GM12878 (cell line): Measurements from ENCODE around the gene LAMB1. TPM values are rescaled to one million over a fixed set of nuclear protein-coding genes. Genes with fewer than 3 reads are reported as not detected.

Experiments used
- ATAC-seq: fragments of 200-7000 bp; cut with Tn5 transposase; 3 replicates; pipeline ENCODE4 v1.9.1; 2020; ENCODE audit warnings: mild to moderate bottlenecking, moderate library complexity
- BruUV-seq: library from RNA; stranded (reverse); fragments of 400-500 nt; replicated peaks from 2 replicates; lab custom pipeline; 2021; lab: Mats Ljungman, UMichigan
- CTCF ChIA-PET: fragments of 300-600 bp; sonication (Branson Sonifier 250); formaldehyde crosslinking; extraction: SDS; loops from one replicate; lab custom pipeline; 2021; ENCODE audit warnings: inconsistent platforms; lab: Yijun Ruan, JAX
- POLR2A ChIA-PET: fragments of 350-600 bp; formaldehyde crosslinking; extraction: SDS; loops from one replicate; lab custom pipeline; 2021; ENCODE audit warnings: inconsistent platforms; lab: Charles Lee
- RAD21 ChIA-PET: fragments of 300-600 bp; sonication (Branson Sonifier 250); formaldehyde crosslinking; loops from one replicate; lab custom pipeline; 2023; ENCODE audit warnings: antibody characterized with exemption; ENCODE audit not compliant: unreplicated experiment; lab: Charles Lee
- SMC1A ChIA-PET: fragments of 300-600 bp; sonication (Branson Sonifier 250); formaldehyde crosslinking; loops from one replicate; lab custom pipeline; 2023; ENCODE audit not compliant: unreplicated experiment, uncharacterized antibody; lab: Charles Lee
- DNase-seq: peaks from one replicate; pipeline ENCODE4 v3.0.0-alpha.2; 2011; ENCODE audit warnings: low read depth, low spot score
- FAIRE-seq: peaks from 3 replicates; lab custom pipeline; 2011; peaks lifted over from hg19 to GRCh38; lab: Jason Lieb, UNC
- H2AFZ ChIP-seq: 2 replicates; pipeline ENCODE4 v1.6.0; 2011; ENCODE audit warnings: low read depth, low read length, control low read depth; ENCODE audit not compliant: control insufficient read depth
- H3K27ac ChIP-seq: 2 replicates; pipeline ENCODE4 v1.5.1; 2011; ENCODE audit warnings: control low read depth; ENCODE audit not compliant: control insufficient read depth, insufficient read depth
- H3K27me3 ChIP-seq, 2 experiments: replicated peaks in 1 of 2; 2 replicates each; pipeline versions ENCODE4 v1.6.0 to v1.6.1; 2011; ENCODE audit warnings: low read length in 1 of 2; ENCODE audit not compliant: control insufficient read depth in 2 of 2, insufficient read depth in 2 of 2
- H3K36me3 ChIP-seq, 2 experiments: 2 replicates each; pipeline ENCODE4 v1.5.1; 2011; ENCODE audit warnings: low read length in 1 of 2; ENCODE audit not compliant: control insufficient read depth in 2 of 2, insufficient read depth in 2 of 2
- H3K4me1 ChIP-seq: 2 replicates; pipeline ENCODE4 v1.6.1; 2011; ENCODE audit warnings: mild to moderate bottlenecking, low read length, moderate library complexity, mixed read lengths; ENCODE audit not compliant: control insufficient read depth, insufficient read depth
- H3K4me2 ChIP-seq: 2 replicates; pipeline ENCODE4 v1.6.0; 2011; ENCODE audit warnings: control low read depth; ENCODE audit not compliant: control insufficient read depth, insufficient read depth
- H3K4me3 ChIP-seq: fragments of 200-600 bp; sonication (generic); 2 replicates; pipeline ENCODE4 v1.5.1; 2016
- H3K79me2 ChIP-seq: 2 replicates; pipeline ENCODE4 v1.6.0; 2011; ENCODE audit warnings: low read length; ENCODE audit not compliant: control insufficient read depth, insufficient read depth
- H3K9ac ChIP-seq: 2 replicates; pipeline ENCODE4 v1.8.0; 2011; ENCODE audit warnings: low read length, control low read depth, mixed read lengths; ENCODE audit not compliant: control insufficient read depth, insufficient read depth
- H3K9me3 ChIP-seq: replicated peaks from 3 replicates; pipeline ENCODE4 v1.5.1; 2011; ENCODE audit warnings: mild to moderate bottlenecking, low read length; ENCODE audit not compliant: control insufficient read depth, insufficient read depth
- H4K20me1 ChIP-seq: 2 replicates; pipeline ENCODE4 v1.6.0; 2011; ENCODE audit not compliant: control insufficient read depth, insufficient read depth
- CREM ChIP-seq: IDR thresholded peaks from 2 replicates; pipeline ENCODE4 v1.6.1; 2014; ENCODE audit warnings: antibody characterized with exemption, low read depth
- NR2F1 ChIP-seq: fragments of 450-650 bp; conservative IDR thresholded peaks from 2 replicates; pipeline ENCODE4 v1.6.1; 2017; ENCODE audit warnings: mild to moderate bottlenecking
- SMARCA5 ChIP-seq: fragments of 450-650 bp; IDR thresholded peaks from 2 replicates; pipeline ENCODE4 v1.6.1; 2017; ENCODE audit warnings: mild to moderate bottlenecking
- ZNF217 ChIP-seq: fragments of 450-650 bp; IDR thresholded peaks from 2 replicates; pipeline ENCODE4 v1.6.1; 2017; ENCODE audit warnings: antibody characterized with exemption, mild to moderate bottlenecking
- WGBS: methylation state at CpG from one replicate; pipeline ENCODE4 v1.1.6; 2016; ENCODE audit warnings: low lambda C conversion rate; ENCODE audit not compliant: insufficient replicate concordance, insufficient coverage; ENCODE audit errors: missing lambda C conversion rate; 5-methylcytosine and 5-hydroxymethylcytosine counted together
- in situ Hi-C: fragments of 300-500 bp; cut with MboI; formaldehyde crosslinking; loops from 9 replicates; pipeline ENCODE4 v1.14.3; 2018; ENCODE audit warnings: mixed read lengths
- intact Hi-C: fragments of 100-400 bp; cut with micrococcal nuclease; formaldehyde crosslinking; loops from one replicate; pipeline ENCODE4 v1.14.2; 2022; ENCODE audit not compliant: unreplicated experiment
- polyA plus RNA-seq, 11 experiments: library from polyadenylated mRNA; depleted of rRNA in 4 of 11; unstranded in 6 of 11; stranded (reverse) in 5 of 11; fragments of >200 nt; fragmentation: Nextera tagmentation in 4 of 11; fragmentation: Illumina TruSeq in 1 of 11; extraction: Ambion mirVana in 4 of 11; extraction: Trizol in 1 of 11; gene quantifications; 1 replicate in 1 of 11; 2 replicates in 10 of 11; pipeline versions ENCODE4 v1.2.1 to v1.2.3, GENCODE V29; 2011 to 2016; ENCODE audit warnings: inconsistent platforms in 2 of 11, missing spikeins in 2 of 11, low read depth in 1 of 11
- total RNA-seq, 4 experiments: library from RNA; depleted of rRNA in 3 of 4; stranded (reverse); fragments of >200 nt in 3 of 4; fragmentation: Illumina TruSeq in 1 of 4; extraction: Trizol in 1 of 4; gene quantifications; 2 replicates each; pipeline versions ENCODE4 v1.2.1 to v1.2.3, GENCODE V29; 2013 to 2021

The LAMB1 gene
- total and polyA plus RNA-seq, 10 of the 15 experiments (the other 5 are each of a cell fraction or from before 2014, with no cell fraction given): 0.05 to 2.2 (median 1.2) TPM; not detected in 4

- Histone ChIP-seq H3K36me3 (peaks cover 2 to 23% of the 10 kb centered on the region in 2 experiments; a peak in 3 of 4 replicates), H3K4me2 (no peak overlapping the region), H3K4me3 (no peak overlapping the region), H3K4me1 (no peaks in the 10 kb centered on the region), H3K27ac (no peak overlapping the region), H3K9me3 (no peaks in the 10 kb centered on the region), H4K20me1 (no peaks in the 10 kb centered on the region), H2AFZ (no peak overlapping the region), H3K9ac (no peak overlapping the region), H3K79me2 (peaks cover 27% of the 10 kb centered on the region), H3K27me3 (no peaks in the 10 kb centered on the region)
- ChIA-PET CTCF (interaction anchor here (1.4 kb wide), 1 partner anchor 23 kb away, joined by 3 read pairs; no protein-coding TSS in a partner anchor), POLR2A (no interaction called here), RAD21 (no interaction called here), SMC1A (interaction anchor here (1.6 kb wide), 1 partner anchor 15 kb away, joined by 3 read pairs; no protein-coding TSS in a partner anchor)
- in situ Hi-C loops (no loop called here), intact Hi-C loops (no loop called here)
- ATAC-seq: no peak
- no peak for FAIRE-seq
- BruUV-seq: no TSS peak
- no peak for TF ChIP-seq NR2F1
- DNase-seq: no peak
These were observed 100.6 kb downstream of the LAMB1 start for GRCh38 chr7:107902381-107902780.

- Histone ChIP-seq H3K79me2 (peaks cover 40% of the 10 kb centered on the region), H3K27ac (no peak overlapping the region), H3K36me3 (peaks cover 0 to 18% of the 10 kb centered on the region in 2 experiments; a peak in 2 of 4 replicates), H4K20me1 (no peaks in the 10 kb centered on the region), H3K9me3 (no peaks in the 10 kb centered on the region; the same call in 2 of the 3 replicates), H3K9ac (no peak overlapping the region)
- BruUV-seq: no TSS peak
- intact Hi-C loops: no loop called here
- SMC1A ChIA-PET: interaction anchor here (1.5 to 3.1 kb wide), 3 partner anchors 8 to 23 kb away, joined by 6 to 12 read pairs (median 10); partner anchors contain the start of gene DLD
- FAIRE-seq: no peak
- no peak for DNase-seq
- TF ChIP-seq SMARCA5 (0 out of 2 replicates have a peak, but pooled peaks have one; percentile 14), ZNF217 (peak; percentile 46; the same call in 1 of the 2 replicates), CREM (no peak)
- TF ChIP-seq, all 136 proteins: peak for 2
- CTCF ChIA-PET: interaction anchor here (1.1 to 1.5 kb wide), 3 partner anchors 18 to 26 kb away, joined by 3 to 6 read pairs (median 4); no protein-coding TSS in a partner anchor
- Histone ChIP-seq H3K4me1 (no peaks in the 10 kb centered on the region), H3K4me3 (no peak overlapping the region), H3K4me2 (no peak overlapping the region), H3K27me3 (no peaks in the 10 kb centered on the region), H2AFZ (no peak overlapping the region)
- WGBS: 94% methylated on average over 1 of the region's 1 CpG
- ATAC-seq: no peak
- RAD21 ChIA-PET: interaction anchor here (0.8 to 1.4 kb wide), 2 partner anchors 17 to 26 kb away, joined by 3 read pairs; no protein-coding TSS in a partner anchor
- POLR2A ChIA-PET: no interaction called here
- in situ Hi-C loops: no loop called here
These were observed 102.4 kb downstream of the LAMB1 start for GRCh38 chr7:107900496-107901015.
